HCT116 (cell line): Measurements from ENCODE around the gene AHSP. TPM values are rescaled to one million over a fixed set of nuclear protein-coding genes. Genes with fewer than 3 reads are reported as not detected.

Experiments used
- ATAC-seq: fragments of 200-7000 bp; cut with Tn5 transposase; 2 replicates; pipeline ENCODE4 v1.9.1; 2020; ENCODE audit warnings: mild to moderate bottlenecking, moderate library complexity
- BruUV-seq: library from RNA; stranded (reverse); fragments of 400-500 nt; replicated peaks from 2 replicates; lab custom pipeline; 2021; lab: Mats Ljungman, UMichigan
- CTCF ChIA-PET: fragments of 300-600 bp; sonication (Branson Sonifier 250); formaldehyde crosslinking; loops from one replicate; lab custom pipeline; 2021; ENCODE audit warnings: antibody characterized with exemption; lab: Charles Lee
- POLR2A ChIA-PET: fragments of 300-600, 350-600 bp; sonication (Branson Sonifier 250); formaldehyde crosslinking; loops from one replicate; lab custom pipeline; 2021; ENCODE audit warnings: antibody characterized with exemption; lab: Charles Lee
- RAD21 ChIA-PET, 2 experiments: fragments of 300-600 bp; sonication (Branson Sonifier 250); formaldehyde crosslinking; loops; one replicate each; lab custom pipeline; 2023; ENCODE audit warnings: low total read pairs in 2 of 2; ENCODE audit not compliant: uncharacterized antibody in 2 of 2, unreplicated experiment in 2 of 2, low non-redundant PET in 1 of 2; lab: Charles Lee
- DNase-seq: peaks from one replicate; pipeline ENCODE4 v3.0.0-alpha.2; 2010; ENCODE audit warnings: low read depth, low spot score
- H2AFZ ChIP-seq: fragments of 200-600 bp; shearing (Covaris generic), sonication (generic); 2 replicates; pipeline ENCODE4 v1.6.1; 2017; ENCODE audit warnings: low read depth, mixed run types, mixed read lengths, antibody characterized with exemption, low read length; ENCODE audit not compliant: poor library complexity, severe bottlenecking
- H3K27ac ChIP-seq: 2 replicates; pipeline ENCODE4 v1.5.1; 2012; ENCODE audit warnings: low read depth, low read length
- H3K27me3 ChIP-seq: fragments of 200-600 bp; sonication (generic); 2 replicates; pipeline ENCODE4 v1.6.1; 2016; ENCODE audit warnings: mixed run types, low read length, mixed read lengths; ENCODE audit not compliant: insufficient read depth
- H3K36me3 ChIP-seq, 2 experiments: fragments of 200-500 bp in 1 of 2; fragments of 200-600 bp in 1 of 2; sonication (Bioruptor generic) in 1 of 2; sonication (generic) in 1 of 2; 2 replicates each; pipeline versions ENCODE4 v1.5.1 to v1.6.1; 2014 to 2016; ENCODE audit warnings: low read length in 2 of 2, inconsistent platforms in 1 of 2, mixed read lengths in 1 of 2, mixed run types in 1 of 2; ENCODE audit not compliant: insufficient read depth in 2 of 2, control insufficient read depth in 1 of 2
- H3K4me1 ChIP-seq, 2 experiments: fragments of 200-600 bp in 1 of 2; sonication (generic) in 1 of 2; 2 replicates each; pipeline versions ENCODE4 v1.5.1 to v1.6.1; 2012 to 2017; ENCODE audit warnings: low read length in 2 of 2, inconsistent platforms in 1 of 2, mild to moderate bottlenecking in 1 of 2, mixed read lengths in 1 of 2, mixed run types in 1 of 2, moderate library complexity in 1 of 2; ENCODE audit not compliant: insufficient read depth in 2 of 2, control insufficient read depth in 1 of 2
- H3K4me2 ChIP-seq: fragments of 200-600 bp; sonication (generic); 2 replicates; pipeline ENCODE4 v1.6.1; 2017; ENCODE audit warnings: mixed run types, low read length, mixed read lengths
- H3K4me3 ChIP-seq, 2 experiments: fragments of 200-600 bp in 1 of 2; sonication (generic) in 1 of 2; replicated peaks in 1 of 2; 2 replicates each; pipeline ENCODE4 v1.5.1; 2011 to 2016; ENCODE audit warnings: low read length in 2 of 2, control low read depth in 1 of 2, low read depth in 1 of 2, mild to moderate bottlenecking in 1 of 2, mixed read lengths in 1 of 2, mixed run types in 1 of 2
- H3K79me2 ChIP-seq: fragments of 200-600 bp; sonication (generic); 2 replicates; pipeline ENCODE4 v1.6.1; 2017; ENCODE audit warnings: mild to moderate bottlenecking, mixed run types, low read length, moderate library complexity, mixed read lengths; ENCODE audit not compliant: insufficient read depth
- H3K9ac ChIP-seq: fragments of 200-600 bp; sonication (generic); 2 replicates; pipeline ENCODE4 v1.6.1; 2016; ENCODE audit warnings: low read length, mixed read lengths
- H3K9me2 ChIP-seq: fragments of 200-600 bp; sonication (generic), shearing (Covaris generic); 2 replicates; pipeline ENCODE4 v1.6.1; 2017; ENCODE audit warnings: mixed run types, mild to moderate bottlenecking, moderate library complexity; ENCODE audit not compliant: insufficient read depth
- H3K9me3 ChIP-seq, 2 experiments: fragments of 200-500 bp in 1 of 2; fragments of 200-600 bp in 1 of 2; sonication (Bioruptor generic) in 1 of 2; sonication (generic) in 1 of 2; 2 replicates each; pipeline ENCODE4 v1.6.1; 2014 to 2017; ENCODE audit warnings: low read length in 2 of 2, mixed read lengths in 2 of 2, inconsistent platforms in 1 of 2, low read depth in 1 of 2, mild to moderate bottlenecking in 1 of 2, mixed run types in 1 of 2, moderate library complexity in 1 of 2; ENCODE audit not compliant: control insufficient read depth in 1 of 2, insufficient read depth in 1 of 2
- H4K20me1 ChIP-seq: fragments of 200-600 bp; sonication (generic), shearing (Covaris generic); 2 replicates; pipeline ENCODE4 v1.6.1; 2017; ENCODE audit warnings: mixed run types, mild to moderate bottlenecking, moderate library complexity; ENCODE audit not compliant: insufficient read depth
- ELF1 ChIP-seq: IDR thresholded peaks from 2 replicates; pipeline ENCODE4 v1.6.1; 2012; ENCODE audit warnings: low read depth, borderline replicate concordance
- EZH2 ChIP-seq: fragments of 200-600 bp; sonication (generic); IDR thresholded peaks from 2 replicates; pipeline ENCODE4 v1.6.1; 2017; ENCODE audit warnings: antibody characterized with exemption, mixed run types
- EZH2phosphoT487 ChIP-seq: fragments of 200-600 bp; IDR thresholded peaks from 2 replicates; pipeline ENCODE4 v1.6.1; 2018; ENCODE audit warnings: antibody characterized with exemption, borderline replicate concordance
- POLR2AphosphoS5 ChIP-seq: IDR thresholded peaks from 2 replicates; pipeline ENCODE4 v1.6.1; 2011; ENCODE audit warnings: mild to moderate bottlenecking, low read depth, low read length, moderate library complexity
- RAD21 ChIP-seq: IDR thresholded peaks from 2 replicates; pipeline ENCODE4 v1.6.1; 2012; ENCODE audit warnings: low read depth, mild to moderate bottlenecking
- SIN3A ChIP-seq: IDR thresholded peaks from 2 replicates; pipeline ENCODE4 v1.6.1; 2012; ENCODE audit warnings: low read depth
- SP1 ChIP-seq: IDR thresholded peaks from 2 replicates; pipeline ENCODE4 v1.6.1; 2012; ENCODE audit warnings: low read depth
- YY1 ChIP-seq: IDR thresholded peaks from 2 replicates; pipeline ENCODE4 v1.6.1; 2011; ENCODE audit warnings: low read length, low read depth, moderate library complexity, mild to moderate bottlenecking; ENCODE audit not compliant: insufficient replicate concordance; ENCODE audit errors: extremely low read depth
- intact Hi-C: fragments of 100-400 bp; cut with micrococcal nuclease; formaldehyde crosslinking; loops from 2 replicates; pipeline ENCODE4 v1.10.0; 2022
- total RNA-seq: library from RNA; stranded (reverse); gene quantifications from one replicate; pipeline ENCODE4 v1.2.1, GENCODE V29; 2021; ENCODE audit not compliant: unreplicated experiment
- TF ChIP-seq, protein P1 (sequence below): IDR thresholded peaks from 2 replicates; pipeline ENCODE4 v1.6.1; 2011; ENCODE audit warnings: mild to moderate bottlenecking, low read length, moderate library complexity; ENCODE audit not compliant: insufficient replicate concordance; ENCODE audit errors: extremely low read depth

Gene AHSP
- total RNA-seq, 1 experiment from 2014 or later, result not detected

GRCh38 chr16:31529937-31530312 is 2.2 kb downstream of the AHSP start (continued):
- TF ChIP-seq EZH2phosphoT487 (no peak), SP1 (no peak), SIN3A (no peak), ELF1 (no peak), YY1 (no peak), RAD21 (no peak), POLR2AphosphoS5 (no peak)
- TF ChIP-seq, protein P1, sequence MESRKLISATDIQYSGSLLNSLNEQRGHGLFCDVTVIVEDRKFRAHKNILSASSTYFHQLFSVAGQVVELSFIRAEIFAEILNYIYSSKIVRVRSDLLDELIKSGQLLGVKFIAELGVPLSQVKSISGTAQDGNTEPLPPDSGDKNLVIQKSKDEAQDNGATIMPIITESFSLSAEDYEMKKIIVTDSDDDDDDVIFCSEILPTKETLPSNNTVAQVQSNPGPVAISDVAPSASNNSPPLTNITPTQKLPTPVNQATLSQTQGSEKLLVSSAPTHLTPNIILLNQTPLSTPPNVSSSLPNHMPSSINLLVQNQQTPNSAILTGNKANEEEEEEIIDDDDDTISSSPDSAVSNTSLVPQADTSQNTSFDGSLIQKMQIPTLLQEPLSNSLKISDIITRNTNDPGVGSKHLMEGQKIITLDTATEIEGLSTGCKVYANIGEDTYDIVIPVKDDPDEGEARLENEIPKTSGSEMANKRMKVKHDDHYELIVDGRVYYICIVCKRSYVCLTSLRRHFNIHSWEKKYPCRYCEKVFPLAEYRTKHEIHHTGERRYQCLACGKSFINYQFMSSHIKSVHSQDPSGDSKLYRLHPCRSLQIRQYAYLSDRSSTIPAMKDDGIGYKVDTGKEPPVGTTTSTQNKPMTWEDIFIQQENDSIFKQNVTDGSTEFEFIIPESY, result no peak

GRCh38 chr16:31530405-31530804 is 2.7 kb downstream of the AHSP start:
- no peaks in the 10 kb centered on the region for H3K27me3 ChIP-seq
- no peak overlapping the region for H3K9ac ChIP-seq
- no peak overlapping the region for H2AFZ ChIP-seq
- ChIA-PET POLR2A (no interaction called here), RAD21 (no interaction called here), CTCF (no interaction called here)
- no peaks in the 10 kb centered on the region for H3K9me3 ChIP-seq
- no TSS peak for BruUV-seq
- H3K79me2 ChIP-seq, result no peaks in the 10 kb centered on the region
- H3K4me3 ChIP-seq, result no peak overlapping the region
- no peak overlapping the region for H3K27ac ChIP-seq
- ATAC-seq, result no peak
- H3K4me1 ChIP-seq, result no peaks in the 10 kb centered on the region
- H4K20me1 ChIP-seq, result no peaks in the 10 kb centered on the region
- DNase-seq, result no peak
- no peak overlapping the region for H3K4me2 ChIP-seq
- H3K9me2 ChIP-seq, result no peaks in the 10 kb centered on the region
- no peaks in the 10 kb centered on the region for H3K36me3 ChIP-seq
- intact Hi-C loops, result no loop called here
- no peak for TF ChIP-seq SP1
- TF ChIP-seq EZH2, result no peak
